Measurements from ENCODE around the gene ZC3HAV1. TPM values are rescaled to one million over a fixed set of nuclear protein-coding genes. Genes with fewer than 3 reads are reported as not detected.

ZC3HAV1 gene
- total and polyA plus RNA-seq, 9 of the 15 experiments (the other 6 are each of a cell fraction or from before 2014, with no cell fraction given): 11.9 to 40.5 (median 23.9) TPM

GRCh38 chr7:139109188-139109982 lies at the start of gene ZC3HAV1 (continued):
- TF ChIP-seq ZNF512 (tag; IDR thresholded peaks at IDR 0.05) (no peak), ILF3 (IDR thresholded peaks at IDR 0.05; ENCODE audit: borderline replicate concordance) (no peak), MCM3 (IDR thresholded peaks at IDR 0.05) (no peak), RUNX1 (IDR thresholded peaks at IDR 0.05; ENCODE audit: low read depth) (0 out of 2 replicates have a peak, but pooled peaks have one; percentile 2), NFRKB (IDR thresholded peaks at IDR 0.05; ENCODE audit: low read depth) (peak; percentile 62; the same call in 1 of the 2 replicates), CBFA2T3 (IDR thresholded peaks at IDR 0.05) (peak; percentile 26; the same call in 1 of the 2 replicates), ZNF24 (IDR thresholded peaks at IDR 0.05) (0 out of 2 replicates have a peak, but pooled peaks have one; percentile 21), CHD2 (IDR thresholded peaks at IDR 0.05; ENCODE audit: low read depth, low read length) (no peak), TCF15 (CRISPR knock-in tag; IDR thresholded peaks at IDR 0.05) (0 out of 2 replicates have a peak, but pooled peaks have one; percentile 62), TAF9B (IDR thresholded peaks at IDR 0.05; ENCODE audit: partially characterized antibody) (peak; percentile 66), POLR2G (IDR thresholded peaks at IDR 0.05; ENCODE audit: low read depth, low read length) (peak; percentile 98), ZBTB43 (CRISPR knock-in tag; IDR thresholded peaks at IDR 0.05) (0 out of 2 replicates have a peak, but pooled peaks have one; percentile 91), RBM34 (IDR thresholded peaks at IDR 0.05; ENCODE audit: borderline replicate concordance, insufficient read depth, low read length) (no peak), IRF2 (CRISPR knock-in tag; IDR thresholded peaks at IDR 0.05) (peak; percentile 96), ZNF239 (CRISPR knock-in tag; IDR thresholded peaks at IDR 0.05) (no peak), REST (IDR thresholded peaks at IDR 0.05; ENCODE audit: borderline replicate concordance) (0 out of 2 replicates have a peak, but pooled peaks have one; percentile 22), REST (CRISPR knock-in tag; IDR thresholded peaks at IDR 0.05; ENCODE audit: low read depth) (peak; percentile 72; the same call in 1 of the 2 replicates), PHB2 (IDR thresholded peaks at IDR 0.05; ENCODE audit: low read depth) (no peak)

Data from K562 (cell line).